IPS-15b (cell line): ENCODE data around the gene TBC1D22A.

ENCODE experiments used
- H3K27me3 ChIP-seq: one replicate; pipeline ENCODE4 v1.6.1; 2013; ENCODE audit warnings: low read length; ENCODE audit not compliant: control insufficient read depth, insufficient read depth
- H3K36me3 ChIP-seq: one replicate; pipeline ENCODE4 v1.6.1; 2013; ENCODE audit warnings: low read length; ENCODE audit not compliant: control insufficient read depth, insufficient read depth
- H3K4me1 ChIP-seq: one replicate; pipeline ENCODE4 v1.6.1; 2013; ENCODE audit warnings: mild to moderate bottlenecking, low read length; ENCODE audit not compliant: control insufficient read depth, insufficient read depth
- H3K4me3 ChIP-seq: one replicate; pipeline ENCODE4 v1.5.1; 2013; ENCODE audit warnings: low read depth, low read length
- H3K9ac ChIP-seq: one replicate; pipeline ENCODE4 v1.6.1; 2013; ENCODE audit warnings: low read depth, mild to moderate bottlenecking, low read length
- H3K9me3 ChIP-seq: one replicate; pipeline ENCODE4 v1.6.1; 2013; ENCODE audit warnings: mild to moderate bottlenecking, low read length; ENCODE audit not compliant: control insufficient read depth, insufficient read depth

TBC1D22A gene

DNA sequence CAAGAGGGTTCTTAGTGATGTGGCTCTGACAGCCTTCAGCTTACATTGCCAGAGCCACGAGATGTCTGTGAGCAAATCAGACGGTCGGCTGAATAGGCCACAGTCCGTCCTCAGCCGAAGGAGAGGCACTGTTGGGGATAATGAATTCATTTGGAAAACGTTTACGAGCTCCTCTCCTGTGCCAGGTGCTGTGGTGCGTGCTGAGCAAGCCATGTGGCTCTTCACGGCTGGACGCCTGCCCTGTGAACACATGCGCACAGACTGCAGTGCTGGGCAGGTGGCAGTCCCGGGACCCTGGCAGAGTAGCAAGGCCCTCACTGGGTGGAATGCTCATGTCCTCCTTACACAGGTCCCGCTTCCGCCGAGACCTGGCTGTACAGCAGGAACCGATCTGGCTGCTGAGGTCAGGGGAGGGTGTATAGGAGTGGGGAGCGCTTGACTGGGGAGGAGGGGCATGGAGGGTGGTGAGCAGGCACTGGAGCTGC is 6.8 kb downstream of the TBC1D22A start:
- Histone ChIP-seq H3K4me1 (peaks cover 10% of the 10 kb centered on the region), H3K9ac (peak overlapping the region; percentile 17)

DNA sequence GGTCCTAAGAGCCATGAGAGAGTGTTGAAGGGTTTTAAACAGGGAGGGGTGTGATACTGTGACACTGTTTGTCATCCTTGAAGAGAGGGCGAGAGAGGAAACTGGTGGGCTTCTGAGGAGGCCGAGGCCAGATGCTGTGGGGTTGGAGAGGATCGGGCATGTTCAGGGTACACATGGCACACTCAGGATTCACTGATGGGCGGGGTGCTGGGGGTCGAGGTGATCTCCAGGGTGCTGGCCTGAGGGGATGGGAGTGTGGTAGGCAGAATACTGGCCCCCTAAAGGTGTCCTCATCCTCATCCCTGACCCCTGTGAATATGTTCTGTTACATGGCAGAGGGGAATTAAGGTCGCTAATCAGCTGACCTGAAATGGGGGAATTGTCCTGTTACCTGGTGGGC is 7.3 kb downstream of the TBC1D22A start:
- Histone ChIP-seq H3K4me1 (peaks cover 15% of the 10 kb centered on the region), H3K9ac (peak overlapping the region; percentile 17)

More for the DNA sequence above, 6.8 kb downstream of the TBC1D22A start:
- H3K9me3 ChIP-seq = no peaks in the 10 kb centered on the region
- no peaks in the 10 kb centered on the region for H3K27me3 ChIP-seq
- no peaks in the 10 kb centered on the region for H3K36me3 ChIP-seq
- no peak overlapping the region for H3K4me3 ChIP-seq

GRCh38 chr22:46770151-46770641 is 7.7 kb downstream of the TBC1D22A start:
- Histone ChIP-seq H3K9me3 (no peaks in the 10 kb centered on the region), H3K4me1 (peaks cover 15% of the 10 kb centered on the region), H3K9ac (no peak overlapping the region), H3K27me3 (no peaks in the 10 kb centered on the region), H3K4me3 (no peak overlapping the region), H3K36me3 (no peaks in the 10 kb centered on the region)

More for the DNA sequence above, 7.3 kb downstream of the TBC1D22A start:
- Histone ChIP-seq H3K9me3 (no peaks in the 10 kb centered on the region), H3K27me3 (no peaks in the 10 kb centered on the region), H3K4me3 (no peak overlapping the region), H3K36me3 (no peaks in the 10 kb centered on the region)

DNA sequence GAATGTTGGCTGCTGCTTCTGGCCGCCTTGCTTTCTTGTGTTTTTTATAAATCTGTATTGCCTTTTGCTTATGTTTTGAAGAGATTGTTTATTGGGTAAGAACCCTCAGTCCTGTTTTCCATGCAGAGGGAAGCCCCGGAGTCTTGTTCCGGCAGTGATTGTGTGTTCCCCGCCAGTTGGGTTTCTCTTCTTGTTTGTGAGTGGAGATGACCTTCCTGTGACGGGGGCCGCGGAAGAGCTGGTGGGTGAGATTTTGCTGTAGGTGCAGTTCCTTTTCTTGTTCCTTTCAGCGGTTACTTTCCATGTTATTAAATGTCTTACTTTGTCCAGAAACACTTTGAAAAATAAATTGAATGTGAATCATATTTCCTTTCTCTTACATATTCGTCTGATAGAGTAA is 8.3 kb downstream of the TBC1D22A start:
- Histone ChIP-seq H3K9me3 (no peaks in the 10 kb centered on the region), H3K4me1 (peaks cover 18% of the 10 kb centered on the region), H3K36me3 (no peaks in the 10 kb centered on the region), H3K4me3 (no peak overlapping the region), H3K9ac (no peak overlapping the region), H3K27me3 (no peaks in the 10 kb centered on the region)

- peak overlapping the region; percentile 37 for H3K9ac ChIP-seq
- H3K4me1 ChIP-seq = peaks cover 20% of the 10 kb centered on the region
- H3K27me3 ChIP-seq = no peaks in the 10 kb centered on the region
- H3K4me3 ChIP-seq = no peak overlapping the region
- H3K9me3 ChIP-seq = no peaks in the 10 kb centered on the region
- no peaks in the 10 kb centered on the region for H3K36me3 ChIP-seq
Measured at GRCh38 chr22:46773076-46773475, 10.6 kb downstream of the TBC1D22A start.

GRCh38 chr22:46774253-46774979 is 12.0 kb downstream of the TBC1D22A start:
- Histone ChIP-seq H3K36me3 (no peaks in the 10 kb centered on the region), H3K9ac (peak overlapping the region; percentile 60), H3K9me3 (no peaks in the 10 kb centered on the region), H3K27me3 (no peaks in the 10 kb centered on the region), H3K4me3 (no peak overlapping the region), H3K4me1 (peaks cover 17% of the 10 kb centered on the region)

DNA sequence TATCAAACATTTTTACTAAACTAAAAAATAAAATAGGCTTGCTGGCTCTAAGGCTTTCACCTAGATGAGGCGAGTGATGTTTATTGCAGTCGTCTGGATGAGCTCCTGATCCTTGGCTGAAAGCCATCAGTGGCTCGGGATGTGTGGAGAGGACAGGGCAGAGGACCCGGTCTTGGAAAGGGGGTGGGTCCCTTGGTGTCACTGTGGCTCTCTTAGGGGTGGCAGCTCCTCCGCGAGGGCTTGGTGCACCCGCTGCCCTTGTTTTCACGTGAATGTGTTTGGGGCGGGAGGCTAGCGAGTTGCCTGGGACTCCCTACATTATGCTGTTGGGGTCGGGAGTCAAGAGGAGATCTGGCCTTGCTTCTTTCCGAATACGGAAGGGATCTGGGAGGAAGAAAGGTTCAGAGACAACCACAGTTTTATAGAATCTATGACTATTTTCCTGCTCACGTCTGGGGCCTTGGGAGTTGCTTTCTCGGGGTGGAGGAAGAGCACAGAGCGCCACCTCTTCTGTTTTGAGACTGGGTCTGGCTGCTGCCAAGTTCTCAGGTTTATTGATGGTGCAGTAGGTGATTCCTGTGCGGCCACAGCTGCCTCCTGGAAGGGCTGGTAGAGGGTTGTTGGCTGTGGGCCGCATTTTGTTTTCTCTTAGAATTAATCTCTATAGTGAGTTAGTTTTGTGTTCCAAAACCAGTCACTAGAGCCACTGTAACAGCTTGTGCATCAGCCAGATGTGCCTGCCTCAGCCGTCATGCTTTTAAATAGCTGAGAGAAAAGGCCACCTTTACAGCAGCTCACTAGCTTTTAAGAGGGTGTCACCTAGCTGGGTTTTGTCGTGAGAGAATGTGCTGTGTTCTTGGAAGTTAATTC is 12.8 kb downstream of the TBC1D22A start:
- H3K9me3 ChIP-seq = no peaks in the 10 kb centered on the region
- peak overlapping the region; percentile 60 for H3K9ac ChIP-seq
- H3K4me3 ChIP-seq = no peak overlapping the region
- H3K4me1 ChIP-seq = peaks cover 17% of the 10 kb centered on the region
- no peaks in the 10 kb centered on the region for H3K36me3 ChIP-seq
- no peaks in the 10 kb centered on the region for H3K27me3 ChIP-seq

DNA sequence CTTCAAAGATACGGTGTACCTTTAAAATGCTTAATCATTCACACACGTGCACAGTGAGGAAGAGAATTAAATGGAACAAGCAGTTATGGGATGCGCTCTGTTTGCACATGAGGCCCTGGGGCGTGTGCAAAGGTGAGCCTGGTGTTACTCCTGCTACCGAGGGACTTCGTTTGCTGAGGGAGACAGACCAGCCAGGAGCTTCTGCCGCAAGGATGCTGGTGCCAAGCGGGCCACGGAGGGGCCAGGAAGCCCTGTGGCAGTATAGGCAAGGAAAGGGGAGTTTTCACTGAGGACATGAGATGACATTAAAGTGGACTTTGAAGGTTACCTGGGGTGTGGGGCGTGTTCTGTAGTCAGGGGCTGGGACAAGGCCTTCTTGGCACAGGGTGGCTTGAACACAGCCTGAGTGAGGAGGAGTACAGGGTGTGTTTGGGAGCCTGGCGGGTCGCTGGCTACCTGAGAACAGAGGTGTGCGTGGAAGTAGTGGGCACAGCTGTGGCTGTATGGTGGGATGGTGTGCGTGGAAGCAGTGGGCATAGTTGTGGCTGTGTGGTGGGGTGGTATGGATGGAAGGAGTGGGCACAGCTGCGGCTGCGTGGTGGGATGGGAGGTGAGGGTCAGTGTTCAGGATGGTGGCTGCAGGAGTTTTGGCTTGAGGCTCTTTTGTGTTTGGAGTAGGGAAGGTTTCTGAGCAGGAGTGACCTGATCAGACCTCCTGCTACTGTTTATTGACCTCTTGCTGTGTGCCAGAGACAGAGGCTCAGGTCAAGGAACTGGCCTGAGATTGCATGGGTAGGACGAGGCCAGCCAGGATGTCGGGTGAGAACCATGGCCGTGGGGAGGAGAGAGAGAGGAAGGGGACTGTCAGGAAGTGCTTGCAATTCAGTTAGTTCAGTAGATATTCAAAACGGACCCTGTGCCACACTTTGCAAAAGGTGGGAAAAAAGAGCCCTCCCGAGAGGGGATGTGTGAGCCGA is 13.7 kb downstream of the TBC1D22A start:
- peak overlapping the region; percentile 12 for H3K9ac ChIP-seq
- no peak overlapping the region for H3K4me3 ChIP-seq
- no peaks in the 10 kb centered on the region for H3K36me3 ChIP-seq
- H3K27me3 ChIP-seq = no peaks in the 10 kb centered on the region
- H3K4me1 ChIP-seq = peaks cover 17% of the 10 kb centered on the region
- no peaks in the 10 kb centered on the region for H3K9me3 ChIP-seq

GRCh38 chr22:46776876-46777608 is 14.6 kb downstream of the TBC1D22A start:
- Histone ChIP-seq H3K27me3 (no peaks in the 10 kb centered on the region), H3K36me3 (no peaks in the 10 kb centered on the region), H3K4me1 (peaks cover 17% of the 10 kb centered on the region), H3K9me3 (no peaks in the 10 kb centered on the region), H3K9ac (peak overlapping the region; percentile 12), H3K4me3 (no peak overlapping the region)

GRCh38 chr22:46777609-46777970 is 15.1 kb downstream of the TBC1D22A start:
- H3K4me1 ChIP-seq = peaks cover 17% of the 10 kb centered on the region
- no peaks in the 10 kb centered on the region for H3K9me3 ChIP-seq
- H3K9ac ChIP-seq = no peak overlapping the region
- H3K4me3 ChIP-seq = no peak overlapping the region
- H3K27me3 ChIP-seq = no peaks in the 10 kb centered on the region
- no peaks in the 10 kb centered on the region for H3K36me3 ChIP-seq
